GM19468 (cell line): ENCODE measurements around the gene VWA8.
"Not testable (repeated sequence)": the region's sequence is repeated elsewhere in the genome, so short reads cannot be mapped to it uniquely, and the experiment has no call there.

Source experiments
- ATAC-seq: cut with Tn5 transposase; IDR thresholded peaks from one replicate; pipeline ENCODE4 v1.9.1; 2021; ENCODE audit warnings: mild to moderate bottlenecking, moderate library complexity, moderate number of reproducible peaks; ENCODE audit not compliant: unreplicated experiment; ENCODE audit errors: extremely low read depth

VWA8 gene

GRCh38 chr13:41970022-41970421 is 9.1 kb upstream of the VWA8 start:
- no peak for ATAC-seq

GRCh38 chr13:41969072-41969471 is 8.2 kb upstream of the VWA8 start:
- ATAC-seq: no peak

GRCh38 chr13:41966671-41967070 is 5.8 kb upstream of the VWA8 start:
- no peak for ATAC-seq

GRCh38 chr13:41962994-41963393 is 2.1 kb upstream of the VWA8 start:
- no peak for ATAC-seq

- ATAC-seq: no peak
Observed at GRCh38 chr13:41961466-41961760, 504 bp upstream of the VWA8 start.

- ATAC-seq: no peak
Observed at GRCh38 chr13:41960211-41960636, 685 bp downstream of the VWA8 start.

- ATAC-seq: no peak
Observed at GRCh38 chr13:41956272-41956671, 4.6 kb downstream of the VWA8 start.

GRCh38 chr13:41955605-41956004 is 5.3 kb downstream of the VWA8 start:
- no peak for ATAC-seq

GRCh38 chr13:41954226-41954625 is 6.7 kb downstream of the VWA8 start:
- ATAC-seq: no peak

GRCh38 chr13:41952749-41953148 is 8.2 kb downstream of the VWA8 start:
- ATAC-seq: no peak

- not testable (repeated sequence) for ATAC-seq
Observed at GRCh38 chr13:41949104-41949503, 11.8 kb downstream of the VWA8 start.

- ATAC-seq: no peak
Observed at GRCh38 chr13:41945926-41946325, 15.0 kb downstream of the VWA8 start.

- ATAC-seq: no peak
Observed at GRCh38 chr13:41944635-41945397, 16.1 kb downstream of the VWA8 start.

GRCh38 chr13:41944229-41944628 is 16.7 kb downstream of the VWA8 start:
- no peak for ATAC-seq

- ATAC-seq: no peak
Observed at GRCh38 chr13:41942462-41943094, 18.3 kb downstream of the VWA8 start.

GRCh38 chr13:41941174-41941573 is 19.7 kb downstream of the VWA8 start:
- no peak for ATAC-seq

GRCh38 chr13:41939398-41939797 is 21.5 kb downstream of the VWA8 start:
- no peak for ATAC-seq

- no peak for ATAC-seq
Observed at GRCh38 chr13:41938918-41939317, 22.0 kb downstream of the VWA8 start.

- no peak for ATAC-seq
Observed at GRCh38 chr13:41937388-41937787, 23.5 kb downstream of the VWA8 start.

- ATAC-seq: no peak
Observed at GRCh38 chr13:41935501-41935900, 25.4 kb downstream of the VWA8 start.

GRCh38 chr13:41934994-41935393 is 25.9 kb downstream of the VWA8 start:
- ATAC-seq: no peak

- no peak for ATAC-seq
Observed at GRCh38 chr13:41934120-41934519, 26.8 kb downstream of the VWA8 start.
